Parietal lobe (tissue), 2 donors: ENCODE data around the gene ALG10. TPM values are rescaled to one million over a fixed set of nuclear protein-coding genes. Genes with fewer than 3 reads are reported as not detected.

Experiments
- small RNA-seq: library from RNA; depleted of rRNA; stranded (forward); fragments of <200 nt; gene quantifications from one replicate; pipeline ENCODE3, GENCODE V24; 2014; ENCODE audit warnings: low replicate concordance
- total RNA-seq: library from RNA; depleted of rRNA; stranded (reverse); fragments of >200 nt; gene quantifications from one replicate; pipeline ENCODE4 v1.2.3, GENCODE V29; 2014

Gene ALG10
- 29.7 TPM for total RNA-seq

GRCh38 chr12:34022079-34022830 is at the start of gene ALG10:
Gene ALG10 (plus strand): TSS chr12:34022496. CDS start chr12:34022600, 104 bp downstream.

Small RNA genes within 50 kb of the gene (small RNA-seq; reads per million reads assigned to genes)
- not detected for gene RF00019
